Stimulated activated CD8-positive, alpha-beta memory T cell treated with anti-CD3 and anti-CD28 coated beads, Interleukin-4, amount 100 ng/mL, for 24 hours (primary cell): ENCODE data around the gene CEBPZOS.
"Not testable (repeated sequence)": the region's sequence is repeated elsewhere in the genome, so short reads cannot be mapped to it uniquely, and the experiment has no call there.

Experiments used
- DNase-seq: peaks from one replicate; pipeline ENCODE4 v3.0.0-alpha.2; 2020; ENCODE audit warnings: low read depth

CEBPZOS gene

DNA sequence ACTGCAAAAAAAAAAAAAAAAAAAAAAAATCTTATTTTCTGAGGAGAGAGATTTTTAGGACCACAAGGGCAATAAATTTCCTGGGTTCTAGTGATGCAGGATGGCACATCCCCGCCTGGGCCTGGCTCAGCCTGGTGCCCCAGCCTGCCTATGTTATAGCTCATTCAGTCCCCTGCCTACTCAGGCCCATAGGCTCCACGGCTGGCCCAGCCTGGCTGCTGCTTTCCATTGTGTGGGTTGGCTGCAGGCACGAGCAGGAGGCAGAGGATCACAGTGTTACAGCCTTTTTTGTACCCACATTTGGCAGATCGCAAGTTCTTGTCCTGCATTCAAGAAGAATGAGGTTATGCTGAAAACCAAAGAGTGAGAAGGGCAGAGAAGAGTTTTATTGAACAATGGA, 5.0 kb upstream of the CEBPZOS start:
- DNase-seq = no peak

DNA sequence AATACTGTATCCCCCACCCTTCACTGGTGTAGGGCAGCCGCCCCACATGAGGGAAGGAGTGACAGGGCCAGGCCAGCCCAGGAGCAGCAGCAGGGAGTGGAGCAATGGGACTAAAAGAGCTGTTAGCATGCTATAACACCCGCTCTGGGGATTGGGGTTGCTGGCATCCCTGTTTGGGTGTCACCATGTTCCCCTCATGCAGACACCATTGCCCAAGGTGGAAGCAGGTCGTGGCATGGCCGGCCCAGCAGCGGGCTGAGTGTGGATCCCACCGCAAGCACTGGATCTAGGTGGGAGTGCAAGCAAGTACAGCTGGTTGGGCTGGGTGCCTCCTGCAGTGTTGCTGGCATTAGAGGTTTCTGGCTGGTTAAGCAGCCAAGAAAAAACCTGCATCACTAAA, 4.5 kb upstream of the CEBPZOS start:
- DNase-seq = no peak

DNA sequence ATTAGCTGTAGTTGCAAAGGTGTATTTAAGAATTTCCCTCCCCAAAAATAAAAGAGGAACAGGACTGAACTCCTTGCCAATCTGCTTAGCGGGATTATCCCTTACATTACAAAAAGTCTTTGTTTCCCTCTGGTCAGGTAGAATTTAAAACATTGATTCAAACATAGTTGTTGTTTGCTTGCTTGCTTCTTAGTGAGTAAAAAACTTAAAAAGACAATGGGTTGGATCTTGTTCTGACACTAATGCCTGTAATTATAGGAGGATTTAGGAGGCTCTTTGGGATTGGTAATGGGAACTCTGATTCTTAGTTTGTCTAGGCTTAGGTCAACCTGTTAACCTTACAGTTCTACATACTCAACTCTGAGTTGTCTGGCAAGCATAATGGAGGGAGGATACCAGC, 3.7 kb upstream of the CEBPZOS start:
- no peak for DNase-seq

DNA sequence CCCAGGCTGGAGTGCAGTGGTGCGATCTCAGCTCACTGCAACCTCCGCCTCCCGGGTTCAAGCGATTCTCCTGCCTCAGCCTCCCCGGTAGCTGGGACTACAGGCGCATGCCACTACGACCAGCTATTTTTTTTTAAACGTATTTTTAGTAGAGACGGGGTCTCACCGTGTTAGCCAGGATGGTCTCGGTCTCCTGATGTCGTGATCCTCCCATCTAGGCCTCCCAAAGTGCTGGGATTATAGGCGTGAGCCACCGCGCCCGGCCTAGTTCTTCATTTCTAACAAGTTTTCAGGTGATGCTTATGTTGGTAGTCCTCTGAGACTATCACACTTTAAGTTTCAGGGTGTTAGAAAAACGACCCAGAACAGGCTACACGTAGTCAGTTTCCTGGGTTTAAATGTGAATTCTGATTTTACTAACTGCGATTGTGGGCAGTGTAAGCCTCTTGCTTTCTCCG, 405 bp upstream of the CEBPZOS start:
- not testable (repeated sequence) for DNase-seq

DNA sequence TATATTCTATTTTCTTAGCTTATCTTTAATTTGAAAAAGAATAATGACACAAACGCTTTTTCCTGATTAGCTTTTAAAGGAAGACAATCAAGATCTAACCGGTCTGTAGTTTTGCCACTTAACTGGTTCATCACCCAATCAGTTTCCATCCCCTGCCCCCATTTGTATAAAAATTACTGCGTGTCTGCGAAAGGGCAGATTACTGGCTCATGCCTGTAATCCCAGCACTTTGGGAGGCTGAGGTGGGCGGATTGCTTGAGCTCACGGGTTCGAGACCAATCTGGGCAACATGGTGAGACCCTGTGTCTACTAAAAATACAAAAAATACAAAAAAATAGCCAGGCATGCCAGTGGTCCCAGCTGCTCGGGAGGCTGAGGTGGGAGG, 2.4 kb downstream of the CEBPZOS start:
- DNase-seq = no peak

DNA sequence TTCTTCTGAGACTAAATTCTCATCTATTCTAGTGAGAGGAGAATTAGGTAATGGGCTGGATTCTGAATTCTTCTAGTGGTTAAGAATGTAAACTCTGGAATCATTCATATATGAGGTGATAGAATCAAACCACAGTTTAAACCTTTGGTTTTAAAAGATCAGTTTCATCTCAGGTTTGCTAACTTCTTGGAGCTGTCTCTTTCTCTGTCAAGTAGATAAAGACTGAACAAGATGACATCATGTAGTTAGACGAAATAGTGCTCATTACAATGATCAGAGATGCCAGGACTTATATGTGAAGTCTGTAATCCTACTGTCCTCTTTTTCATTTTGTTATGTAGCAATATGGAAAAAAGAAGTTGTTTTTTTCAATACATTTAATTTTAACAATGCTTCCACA, 4.9 kb downstream of the CEBPZOS start:
- DNase-seq = no peak

DNA sequence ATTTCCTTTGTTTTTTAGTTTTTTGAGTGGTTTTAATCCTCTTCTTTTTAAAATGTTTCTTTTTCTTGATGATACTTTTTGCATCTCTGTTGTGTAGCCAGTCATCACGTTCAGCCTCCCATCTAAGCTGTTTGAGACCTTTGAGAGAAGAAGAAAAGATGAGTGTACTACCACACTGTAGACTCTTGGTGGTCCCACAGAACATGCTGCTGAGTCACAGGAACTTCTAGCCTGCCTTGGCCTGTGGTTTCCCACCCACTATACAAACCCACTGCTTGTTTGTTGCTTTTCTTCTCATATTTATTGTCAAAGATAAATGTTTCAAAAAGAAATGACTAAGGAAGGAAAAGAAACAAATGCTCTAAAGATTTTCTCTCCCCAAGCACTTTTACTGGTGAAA, 5.5 kb downstream of the CEBPZOS start:
- DNase-seq = peak; percentile 20

DNA sequence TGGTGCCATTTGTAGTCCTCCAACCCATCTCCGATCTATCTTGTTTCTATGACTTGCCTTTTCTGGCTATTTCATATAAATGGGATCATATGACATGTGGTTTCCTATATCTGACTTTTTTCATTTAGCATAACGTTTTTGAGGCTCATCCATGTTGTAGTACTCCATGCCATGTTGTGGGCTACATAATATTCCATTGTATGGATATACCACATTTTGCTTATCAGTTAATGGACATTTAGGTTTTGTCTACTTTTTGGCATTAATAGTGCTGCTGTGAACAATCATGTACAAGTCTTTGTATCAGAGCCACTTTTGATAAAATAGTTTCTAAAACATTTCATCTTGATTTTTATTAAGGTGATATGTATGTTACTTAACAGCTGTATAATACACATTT, 7.4 kb downstream of the CEBPZOS start:
- no peak for DNase-seq

DNA sequence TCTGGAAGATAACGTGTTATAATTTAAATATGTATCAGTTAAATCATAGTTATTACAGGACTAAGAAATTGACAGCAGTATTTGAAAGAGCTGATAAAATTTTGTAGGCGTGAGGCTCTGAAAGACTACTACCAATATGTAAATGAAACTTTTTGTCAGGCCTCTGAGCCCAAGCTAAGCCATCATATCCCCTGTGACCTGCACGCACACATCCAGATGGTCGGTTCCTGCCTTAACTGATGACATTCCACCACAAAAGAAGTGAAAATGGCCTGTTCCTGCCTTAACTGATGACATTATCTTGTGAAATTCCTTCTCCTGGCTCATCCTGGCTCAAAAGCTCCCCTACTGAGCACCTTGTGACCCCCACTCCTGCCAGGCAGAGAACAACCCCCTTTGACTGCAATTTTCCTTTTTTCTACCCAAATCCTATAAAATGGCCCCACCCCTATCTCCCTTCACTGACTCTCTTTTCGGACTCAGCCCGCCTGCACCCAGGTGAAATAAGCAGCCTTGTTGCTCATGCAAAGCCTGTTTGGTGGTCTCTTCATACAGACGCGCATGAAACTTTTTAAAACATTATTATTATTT, 8.9 kb downstream of the CEBPZOS start:
- DNase-seq = not testable (repeated sequence)

DNA sequence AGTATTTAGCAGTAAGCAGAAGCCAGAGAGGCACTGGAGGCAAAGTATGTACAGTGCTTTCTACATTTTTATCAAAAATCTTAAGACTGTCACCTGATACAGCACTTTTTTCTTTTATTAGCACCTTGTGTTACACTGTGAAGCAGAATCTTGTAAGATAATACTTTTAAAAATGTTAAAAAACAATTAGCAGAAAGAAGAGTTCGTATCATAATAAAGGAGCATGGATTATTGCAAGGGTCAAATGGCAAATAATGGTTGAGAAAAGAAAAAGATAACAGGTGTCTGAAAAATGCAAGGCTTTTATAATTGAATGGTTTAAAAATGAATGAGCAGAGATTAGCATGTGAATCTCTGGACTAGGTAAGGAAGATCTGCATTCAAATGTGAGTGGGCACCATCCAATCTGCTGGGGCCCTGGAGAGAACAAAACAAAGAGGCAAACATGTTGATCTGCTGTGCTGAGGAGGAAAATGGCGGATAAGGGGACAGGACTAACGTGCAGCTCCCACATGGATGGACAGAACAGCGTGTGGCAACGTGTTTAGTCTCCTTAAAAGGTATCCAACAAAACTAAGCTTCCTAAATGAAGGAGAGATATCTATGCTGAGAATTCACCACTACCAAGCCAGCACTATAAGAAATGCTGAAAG, 9.5 kb downstream of the CEBPZOS start:
- no peak for DNase-seq

DNA sequence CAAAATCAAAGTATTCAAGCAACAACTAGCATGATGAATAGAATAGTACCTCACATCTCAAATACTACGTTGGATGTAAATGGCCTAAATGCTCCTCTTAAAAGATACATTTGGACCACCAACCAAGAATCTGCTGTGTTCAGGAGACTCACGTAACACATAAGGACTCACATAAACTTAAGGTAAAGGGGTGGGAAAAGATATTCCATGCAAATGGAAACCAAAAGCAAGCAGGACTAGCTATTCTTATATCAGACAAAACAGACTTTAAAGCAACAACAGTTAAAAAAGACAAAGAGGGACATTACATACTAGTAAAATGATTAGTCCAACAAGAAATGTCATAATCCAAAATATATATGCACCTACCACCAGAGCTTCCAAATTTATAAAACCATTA, 10.5 kb downstream of the CEBPZOS start:
- not testable (repeated sequence) for DNase-seq

DNA sequence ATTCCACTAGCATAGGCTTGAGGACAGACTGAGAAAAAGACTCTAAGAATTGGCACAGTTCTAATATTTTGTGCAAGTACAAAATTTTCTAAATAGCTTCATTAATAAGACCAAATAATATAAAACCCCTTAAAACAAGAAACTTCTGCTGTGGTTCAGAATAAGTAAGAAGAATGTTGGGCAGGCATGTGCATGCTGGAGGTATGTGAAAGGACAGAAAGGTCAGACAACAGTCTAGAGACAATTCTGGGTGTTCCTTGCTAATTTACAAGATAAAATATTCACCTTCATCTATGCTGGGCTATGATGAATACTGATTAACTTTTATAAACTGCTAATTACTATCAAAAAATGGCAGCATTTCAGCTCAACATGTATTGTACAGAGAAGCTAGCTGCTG, 14.9 kb downstream of the CEBPZOS start:
- DNase-seq = no peak

DNA sequence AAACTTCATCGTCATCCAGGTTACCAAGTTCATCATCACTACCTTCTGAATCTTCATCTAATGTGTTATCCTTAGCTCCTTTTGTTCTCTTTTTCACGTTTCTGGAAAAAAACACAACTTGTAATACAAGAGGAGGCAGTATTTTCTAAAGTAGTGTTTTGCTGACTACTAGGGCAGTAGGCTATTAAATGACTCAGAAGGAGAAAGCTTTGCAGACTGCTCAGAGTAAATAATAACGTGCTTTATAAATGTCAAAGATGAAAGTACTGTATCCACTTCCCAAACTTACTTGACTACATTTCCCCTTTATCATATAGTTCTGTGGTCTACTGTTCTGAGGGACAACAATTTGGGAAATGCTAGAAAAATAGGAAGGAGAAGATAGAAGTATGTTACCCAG, 15.6 kb downstream of the CEBPZOS start:
- DNase-seq = no peak

DNA sequence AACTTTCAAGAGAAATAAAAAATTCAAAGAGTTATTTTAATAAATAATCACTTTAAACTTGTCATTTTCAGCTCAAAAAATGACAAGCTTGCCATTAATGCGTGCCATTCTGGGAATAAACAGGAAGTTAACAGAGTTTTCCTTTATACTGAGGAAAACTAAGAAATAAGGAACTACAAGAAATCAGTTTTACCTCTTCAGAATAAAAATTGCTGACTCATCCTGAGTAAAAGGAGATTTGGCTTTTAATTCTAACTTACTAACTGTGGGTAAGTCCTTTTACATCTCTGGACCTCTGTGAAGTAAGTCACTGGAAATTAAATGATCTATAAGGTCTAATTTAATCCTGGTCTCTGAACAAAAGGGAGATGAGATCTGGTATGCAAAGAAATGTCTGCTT, 19.0 kb downstream of the CEBPZOS start:
- DNase-seq = no peak

DNA sequence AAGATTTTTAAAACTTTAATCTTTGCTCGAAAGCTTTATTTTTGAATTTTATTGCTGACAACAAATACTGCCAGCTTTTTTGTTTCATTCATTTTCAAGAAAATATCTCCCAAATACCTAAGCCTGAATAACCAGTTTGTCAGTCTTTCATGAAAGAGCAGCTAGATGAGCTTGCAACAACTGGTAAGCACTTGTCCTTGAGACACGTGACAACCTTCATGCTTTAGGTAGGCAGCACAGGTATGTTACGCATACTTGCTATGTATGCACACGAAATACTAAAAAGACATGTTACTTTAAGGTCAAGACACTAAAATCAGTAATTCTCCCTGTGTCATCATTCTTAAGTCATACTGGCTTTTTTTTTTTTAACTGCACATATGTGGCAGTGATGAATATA, 22.8 kb downstream of the CEBPZOS start:
- no peak for DNase-seq

DNA sequence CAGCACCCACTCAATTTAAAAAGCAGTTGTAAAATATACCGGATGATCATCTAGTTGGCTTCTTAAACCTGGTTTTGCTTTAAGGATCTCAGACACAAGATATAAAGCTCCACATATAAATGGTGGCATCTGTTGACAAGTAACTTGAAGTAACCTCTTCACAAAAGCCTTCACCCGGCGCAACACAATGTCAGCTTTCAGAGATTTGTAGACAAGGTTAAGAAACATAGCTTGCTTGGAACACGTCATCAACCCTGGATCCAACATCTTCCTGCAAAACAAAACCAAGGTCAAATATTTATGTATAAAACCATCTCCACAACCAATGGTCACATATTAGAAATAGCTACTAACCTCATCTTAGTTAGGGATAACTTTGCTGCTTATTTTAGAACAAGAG, 26.8 kb downstream of the CEBPZOS start:
- DNase-seq = no peak

DNA sequence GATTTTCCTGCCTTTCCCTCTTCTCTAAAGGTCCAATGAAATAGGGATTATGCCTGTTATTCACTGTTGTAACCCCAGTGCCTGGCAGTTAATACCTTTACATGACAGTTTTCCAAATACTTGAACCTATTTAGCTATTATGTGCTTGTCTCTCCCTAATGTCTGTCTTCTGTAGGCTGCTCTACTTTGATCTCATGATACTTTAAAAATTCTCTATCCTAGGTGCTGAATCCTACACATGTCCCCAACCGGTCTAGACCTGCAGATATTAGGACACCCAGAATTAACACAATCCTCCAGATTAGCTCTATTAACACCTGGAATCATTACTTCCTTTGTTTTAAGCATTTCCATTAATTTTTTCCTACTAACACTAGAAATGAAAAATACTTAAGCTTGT, 27.8 kb downstream of the CEBPZOS start:
- no peak for DNase-seq

DNA sequence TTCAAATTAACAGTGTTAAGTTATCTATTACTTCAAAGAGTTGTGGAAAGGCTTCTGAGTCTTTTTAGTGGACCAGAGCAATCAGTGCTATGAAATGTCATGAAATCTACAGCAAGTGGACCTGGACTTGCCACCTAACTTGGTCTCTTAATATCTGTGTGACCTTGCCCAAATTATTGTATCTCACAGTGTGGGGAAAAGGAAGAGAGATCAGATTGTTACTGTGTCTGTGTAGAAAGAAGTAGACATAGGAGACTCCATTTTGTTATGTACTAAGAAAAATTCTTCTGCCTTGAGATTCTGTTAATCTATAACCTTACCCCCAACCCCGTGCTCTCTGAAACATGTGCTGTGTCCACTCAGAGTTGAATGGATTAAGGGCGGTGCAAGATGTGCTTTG, 28.8 kb downstream of the CEBPZOS start:
- DNase-seq = not testable (repeated sequence)

DNA sequence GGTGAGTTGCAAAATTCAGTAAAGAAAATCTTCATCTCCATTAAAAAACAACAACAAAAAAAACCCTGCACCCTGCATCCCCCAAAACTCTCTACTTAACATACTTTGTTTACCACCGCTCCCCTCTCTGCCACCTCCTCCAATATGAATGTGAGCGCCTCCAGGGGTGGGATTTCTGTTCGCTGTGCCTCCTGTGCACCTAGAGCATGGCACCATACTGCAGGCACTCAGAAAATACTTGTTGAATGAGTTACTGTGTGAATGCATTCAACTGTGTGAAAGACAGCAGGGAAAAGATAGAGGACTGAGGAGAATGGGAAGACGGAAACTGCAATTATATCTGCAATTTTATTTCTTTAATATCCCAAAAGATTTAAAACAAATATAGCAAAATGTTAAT, 30.6 kb downstream of the CEBPZOS start:
- DNase-seq = no peak

DNA sequence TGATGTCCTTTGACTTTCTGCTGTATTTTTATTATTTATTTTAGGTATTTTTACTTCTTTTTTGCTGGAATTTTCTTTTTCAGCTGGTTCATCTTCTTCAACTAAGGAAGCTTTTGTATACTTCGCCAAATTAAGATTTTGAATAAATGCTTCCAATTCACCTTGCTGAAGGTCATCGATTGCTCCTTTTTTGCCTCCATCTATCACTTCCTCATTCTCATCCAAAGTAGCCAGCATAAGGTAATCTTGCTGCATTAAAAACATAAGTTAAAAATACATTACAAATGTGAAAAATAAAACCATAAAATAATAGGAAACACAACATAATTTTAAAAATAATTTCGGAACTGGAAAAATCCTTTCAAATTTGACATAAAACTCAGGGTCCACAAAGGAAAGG, 32.5 kb downstream of the CEBPZOS start:
- no peak for DNase-seq

DNA sequence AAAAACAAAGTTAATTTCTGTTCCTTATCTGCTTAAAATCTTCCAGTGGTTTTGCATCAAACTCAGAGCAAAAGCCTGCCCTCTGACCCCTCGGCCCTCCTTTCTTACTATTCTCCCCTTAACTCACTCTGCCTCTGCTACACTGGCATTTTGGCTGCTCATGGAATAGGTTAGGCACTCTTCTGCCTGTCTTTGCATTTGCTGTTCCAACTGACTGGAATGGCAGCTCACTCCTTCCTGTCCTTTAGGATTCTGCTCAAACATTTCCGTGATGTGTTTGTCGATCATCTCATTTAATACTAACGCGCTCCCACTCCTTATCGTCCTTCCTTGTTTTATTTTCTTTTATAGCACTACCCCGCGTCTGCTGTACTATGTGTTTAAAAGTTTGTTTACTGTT, 34.3 kb downstream of the CEBPZOS start:
- DNase-seq = no peak

DNA sequence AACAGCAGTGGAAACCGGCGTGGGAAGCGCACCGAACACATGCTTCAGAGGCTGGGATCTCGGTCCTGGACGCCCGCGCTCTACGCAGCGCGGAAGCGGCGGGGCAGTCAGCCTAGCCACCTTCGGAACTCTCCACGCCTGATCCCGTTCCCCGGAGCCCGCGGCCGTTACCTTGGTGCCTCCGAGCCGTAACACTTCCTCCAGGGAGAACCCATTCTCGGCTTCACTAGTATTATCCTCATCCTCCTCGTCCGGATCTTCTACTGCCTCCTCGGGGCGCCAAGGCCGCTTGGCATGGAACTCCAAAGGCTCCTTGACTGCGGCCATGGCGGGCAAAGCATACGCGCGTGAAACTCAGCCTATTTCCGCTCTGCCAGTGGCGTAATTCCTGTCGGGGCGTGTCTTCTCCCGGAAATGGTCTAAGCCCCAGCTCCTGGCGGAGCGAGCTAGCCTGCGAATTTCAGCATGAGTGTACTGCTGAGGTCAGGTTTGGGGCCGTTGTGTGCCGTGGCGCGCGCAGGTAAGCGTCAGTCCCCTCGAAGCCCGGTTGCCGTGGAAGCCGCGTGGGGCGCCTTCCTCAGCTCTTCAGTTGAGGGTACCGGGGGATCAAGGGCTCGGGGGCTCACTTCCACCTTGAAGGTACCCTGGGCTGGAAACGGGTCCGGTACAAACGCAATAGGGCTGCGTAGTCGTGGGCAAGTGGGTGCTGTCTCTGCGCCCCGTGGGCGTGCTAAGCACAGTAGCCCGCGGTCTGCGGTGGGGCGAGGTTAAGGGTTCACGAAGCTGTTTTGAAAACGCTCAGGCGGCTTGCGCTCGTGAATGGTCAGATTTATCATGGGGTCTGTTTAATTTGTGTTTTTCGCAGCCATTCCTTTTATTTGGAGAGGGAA, 35.2 kb downstream of the CEBPZOS start, which contains the start of the genes CEBPZ and NDUFAF7:
CEBPZ (minus strand) TSS at position 356 of the 890 bp plus-strand sequence; CDS start at position 327, 29 bp downstream.
NDUFAF7 (plus strand) TSS at position 418 of the 890 bp plus-strand sequence; CDS start at position 466, 48 bp downstream.
- peak; percentile 82 for DNase-seq
